WERI-Rb-1 (cell line): ENCODE data around the gene SLC22A5.
"Not testable (repeated sequence)": the region's sequence is repeated elsewhere in the genome, so short reads cannot be mapped to it uniquely, and the experiment has no call there.

Experiments used
- DNase-seq: peaks from one replicate; pipeline ENCODE4 v3.0.0-alpha.2; 2020
- H3K27ac ChIP-seq: fragments of 250-450 bp; sonication (Bioruptor Pico); 2 replicates; pipeline ENCODE4 v1.5.1; 2020; ENCODE audit warnings: mild to moderate bottlenecking, moderate library complexity
- H3K27me3 ChIP-seq: fragments of 250-450 bp; sonication (Bioruptor Pico); 2 replicates; pipeline ENCODE4 v1.5.1; 2021; ENCODE audit warnings: mild to moderate bottlenecking, low read depth, moderate library complexity; ENCODE audit not compliant: insufficient read depth, severe bottlenecking
- H3K36me3 ChIP-seq: fragments of 250-450 bp; sonication (Bioruptor Pico); 2 replicates; pipeline ENCODE4 v1.5.1; 2020; ENCODE audit warnings: mild to moderate bottlenecking, moderate library complexity
- H3K4me3 ChIP-seq: 2 replicates; pipeline ENCODE4 v1.5.1; 2011; ENCODE audit warnings: low read depth, mild to moderate bottlenecking, control low read depth, low read length
- H3K9me3 ChIP-seq: fragments of 250-450 bp; sonication (Bioruptor Pico); 2 replicates; pipeline ENCODE4 v1.5.1; 2021; ENCODE audit warnings: mild to moderate bottlenecking, moderate library complexity; ENCODE audit not compliant: severe bottlenecking
- CTCF ChIP-seq: IDR thresholded peaks from 2 replicates; pipeline ENCODE4 v1.5.1; 2011; ENCODE audit warnings: low read depth, mild to moderate bottlenecking, control low read depth, inconsistent platforms, low read length

SLC22A5 gene

GRCh38 chr5:132437604-132438266 lies 68.2 kb downstream of the SLC22A5 start:
- Histone ChIP-seq H3K36me3 (no peaks in the 10 kb centered on the region), H3K9me3 (no peaks in the 10 kb centered on the region), H3K27me3 (no peaks in the 10 kb centered on the region), H3K27ac (no peak overlapping the region), H3K4me3 (no peak overlapping the region)
- TF ChIP-seq CTCF: no peak
- peak; percentile 46 for DNase-seq

GRCh38 chr5:132438267-132438645 lies 68.7 kb downstream of the SLC22A5 start:
- H3K27me3 ChIP-seq, H3K27ac ChIP-seq, H3K36me3 ChIP-seq, DNase-seq, H3K9me3 ChIP-seq, H3K4me3 ChIP-seq: not testable (repeated sequence)

GRCh38 chr5:132438917-132439316 lies 69.4 kb downstream of the SLC22A5 start:
- Histone ChIP-seq H3K4me3 (no peak overlapping the region), H3K27me3 (no peaks in the 10 kb centered on the region), H3K36me3 (no peaks in the 10 kb centered on the region), H3K9me3 (no peaks in the 10 kb centered on the region), H3K27ac (no peak overlapping the region)
- no peak for TF ChIP-seq CTCF
- DNase-seq: no peak

GRCh38 chr5:132439521-132440089 lies 70.1 kb downstream of the SLC22A5 start:
- no peak for TF ChIP-seq CTCF
- H3K27ac ChIP-seq: no peak overlapping the region
- H3K4me3 ChIP-seq: no peak overlapping the region
- H3K9me3 ChIP-seq: no peaks in the 10 kb centered on the region
- DNase-seq: no peak
- H3K27me3 ChIP-seq: no peaks in the 10 kb centered on the region
- H3K36me3 ChIP-seq: no peaks in the 10 kb centered on the region

GRCh38 chr5:132444061-132444460 lies 74.6 kb downstream of the SLC22A5 start:
- no peak for TF ChIP-seq CTCF
- no peaks in the 10 kb centered on the region for H3K36me3 ChIP-seq
- H3K9me3 ChIP-seq: no peaks in the 10 kb centered on the region
- H3K27ac ChIP-seq: no peak overlapping the region
- DNase-seq: no peak
- H3K27me3 ChIP-seq: no peaks in the 10 kb centered on the region
- no peak overlapping the region for H3K4me3 ChIP-seq
